Measurements from ENCODE around the gene MTMR8.

DNA sequence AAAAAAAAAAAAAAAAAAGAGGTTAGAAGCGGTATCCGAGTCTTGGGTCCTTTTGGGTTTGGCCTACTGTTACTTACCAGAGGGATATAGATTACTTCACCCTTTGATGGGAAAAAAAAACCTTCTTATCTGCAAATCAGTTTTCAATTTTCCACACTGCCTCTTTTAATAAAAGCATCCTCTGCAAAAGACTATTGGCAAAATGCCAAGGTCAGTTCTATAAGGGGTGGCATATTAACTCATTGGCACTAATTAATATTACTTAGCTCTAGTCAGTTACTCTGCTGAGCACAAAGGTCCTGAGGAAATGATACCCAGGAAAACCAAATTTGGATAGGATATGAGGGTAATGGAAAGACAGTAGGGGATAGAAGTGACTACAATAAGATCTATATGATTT is 44.3 kb upstream of the MTMR8 start:
- TF ChIP-seq GATA2 (IDR thresholded peaks at IDR 0.05; ENCODE audit: low read depth, low read length) (no peak), GATA3 (IDR thresholded peaks at IDR 0.05; ENCODE audit: low read depth, low read length) (no peak)

Data from SH-SY5Y (cell line).